Duodenal mucosa (tissue), 2 donors: ENCODE results near the gene GLIPR1.

Experiments used
- H3K27ac ChIP-seq: one replicate; pipeline ENCODE4 v1.7.0; 2013; ENCODE audit warnings: low read depth, low read length
- H3K27me3 ChIP-seq, 2 donors: one replicate each; pipeline ENCODE4 v1.7.0; 2013; ENCODE audit warnings: low read length in 2 of 2, control low read depth in 1 of 2; ENCODE audit not compliant: insufficient read depth in 2 of 2, control insufficient read depth in 1 of 2
- H3K36me3 ChIP-seq, 2 donors: one replicate each; pipeline ENCODE4 v1.7.0; 2013; ENCODE audit warnings: low read length in 2 of 2, control low read depth in 1 of 2; ENCODE audit not compliant: insufficient read depth in 2 of 2, control insufficient read depth in 1 of 2
- H3K4me1 ChIP-seq, 2 donors: one replicate each; pipeline ENCODE4 v1.7.0; 2013; ENCODE audit warnings: low read length in 2 of 2, control low read depth in 1 of 2; ENCODE audit not compliant: insufficient read depth in 2 of 2, control insufficient read depth in 1 of 2
- H3K4me3 ChIP-seq, 2 donors: one replicate each; pipeline ENCODE4 v1.7.0; 2013; ENCODE audit warnings: low read length in 2 of 2, low read depth in 1 of 2
- H3K9ac ChIP-seq, 2 donors: one replicate each; pipeline ENCODE4 v1.7.0; 2013; ENCODE audit warnings: low read length in 2 of 2, low read depth in 1 of 2
- H3K9me3 ChIP-seq, 2 donors: one replicate each; pipeline ENCODE4 v1.7.0; 2013; ENCODE audit warnings: low read length in 2 of 2, control low read depth in 1 of 2; ENCODE audit not compliant: control insufficient read depth in 1 of 2

GLIPR1 gene

GRCh38 chr12:75533239-75533638 is 52.7 kb downstream of the GLIPR1 start:
- Histone ChIP-seq H3K4me3 (no peak overlapping the region), H3K9ac (no peak overlapping the region), H3K36me3 (no peaks in the 10 kb centered on the region), H3K4me1 (no peaks in the 10 kb centered on the region), H3K27me3 (no peaks in the 10 kb centered on the region), H3K9me3 (no peaks in the 10 kb centered on the region), H3K27ac (no peak overlapping the region)

- Histone ChIP-seq H3K4me3 (no peak overlapping the region), H3K36me3 (no peaks in the 10 kb centered on the region), H3K9ac (no peak overlapping the region), H3K27ac (no peak overlapping the region), H3K27me3 (no peaks in the 10 kb centered on the region), H3K4me1 (no peaks in the 10 kb centered on the region), H3K9me3 (no peaks in the 10 kb centered on the region)
Observed at GRCh38 chr12:75539889-75540288, 59.3 kb downstream of the GLIPR1 start.

- no peaks in the 10 kb centered on the region for H3K9me3 ChIP-seq
- H3K27ac ChIP-seq: no peak overlapping the region
Observed at GRCh38 chr12:75542942-75543341, 62.4 kb downstream of the GLIPR1 start.

GRCh38 chr12:75543529-75543928 is 63.0 kb downstream of the GLIPR1 start:
- no peaks in the 10 kb centered on the region for H3K36me3 ChIP-seq
- H3K9me3 ChIP-seq: no peaks in the 10 kb centered on the region
- no peak overlapping the region for H3K9ac ChIP-seq
- H3K4me1 ChIP-seq: no peaks in the 10 kb centered on the region
- no peaks in the 10 kb centered on the region for H3K27me3 ChIP-seq
- no peak overlapping the region for H3K4me3 ChIP-seq
- H3K27ac ChIP-seq: no peak overlapping the region

More at GRCh38 chr12:75542942-75543341, 62.4 kb downstream of the GLIPR1 start:
- Histone ChIP-seq H3K36me3 (no peaks in the 10 kb centered on the region), H3K4me3 (no peak overlapping the region), H3K27me3 (no peaks in the 10 kb centered on the region), H3K9ac (no peak overlapping the region), H3K4me1 (no peaks in the 10 kb centered on the region)

GRCh38 chr12:75545636-75546035 is 65.1 kb downstream of the GLIPR1 start:
- no peak overlapping the region for H3K27ac ChIP-seq
- H3K36me3 ChIP-seq: no peaks in the 10 kb centered on the region
- H3K27me3 ChIP-seq: no peaks in the 10 kb centered on the region
- H3K4me3 ChIP-seq: no peak overlapping the region
- H3K4me1 ChIP-seq: no peaks in the 10 kb centered on the region
- H3K9me3 ChIP-seq: no peaks in the 10 kb centered on the region
- H3K9ac ChIP-seq: no peak overlapping the region

GRCh38 chr12:75548879-75549278 is 68.3 kb downstream of the GLIPR1 start:
- Histone ChIP-seq H3K36me3 (no peaks in the 10 kb centered on the region), H3K4me1 (no peaks in the 10 kb centered on the region), H3K27me3 (no peaks in the 10 kb centered on the region), H3K4me3 (no peak overlapping the region), H3K9ac (no peak overlapping the region), H3K9me3 (no peaks in the 10 kb centered on the region), H3K27ac (no peak overlapping the region)

GRCh38 chr12:75549989-75550388 is 69.4 kb downstream of the GLIPR1 start:
- Histone ChIP-seq H3K9me3 (no peaks in the 10 kb centered on the region), H3K4me3 (no peak overlapping the region), H3K27me3 (no peaks in the 10 kb centered on the region), H3K4me1 (no peaks in the 10 kb centered on the region), H3K36me3 (no peaks in the 10 kb centered on the region), H3K9ac (no peak overlapping the region), H3K27ac (no peak overlapping the region)

- Histone ChIP-seq H3K27me3 (no peaks in the 10 kb centered on the region), H3K27ac (no peak overlapping the region), H3K36me3 (no peaks in the 10 kb centered on the region), H3K4me1 (no peaks in the 10 kb centered on the region), H3K4me3 (no peak overlapping the region), H3K9ac (no peak overlapping the region), H3K9me3 (no peaks in the 10 kb centered on the region)
Observed at GRCh38 chr12:75550401-75551240, 70.1 kb downstream of the GLIPR1 start.

GRCh38 chr12:75551477-75551876 is 70.9 kb downstream of the GLIPR1 start:
- Histone ChIP-seq H3K27me3 (no peaks in the 10 kb centered on the region), H3K4me3 (no peak overlapping the region), H3K4me1 (no peaks in the 10 kb centered on the region), H3K36me3 (no peaks in the 10 kb centered on the region), H3K9me3 (no peaks in the 10 kb centered on the region), H3K27ac (no peak overlapping the region), H3K9ac (no peak overlapping the region)

- no peaks in the 10 kb centered on the region for H3K27me3 ChIP-seq
- H3K9ac ChIP-seq: no peak overlapping the region
- no peaks in the 10 kb centered on the region for H3K9me3 ChIP-seq
- H3K36me3 ChIP-seq: no peaks in the 10 kb centered on the region
- no peak overlapping the region for H3K27ac ChIP-seq
- no peaks in the 10 kb centered on the region for H3K4me1 ChIP-seq
- no peak overlapping the region for H3K4me3 ChIP-seq
Observed at GRCh38 chr12:75553398-75553797, 72.8 kb downstream of the GLIPR1 start.
